G401.6 (cell line): ENCODE measurements around the gene STK33.

ENCODE experiments used
- FAIRE-seq: peaks from 2 replicates; lab custom pipeline; 2012; peaks lifted over from hg19 to GRCh38; lab: Jason Lieb, UNC

The STK33 gene

DNA sequence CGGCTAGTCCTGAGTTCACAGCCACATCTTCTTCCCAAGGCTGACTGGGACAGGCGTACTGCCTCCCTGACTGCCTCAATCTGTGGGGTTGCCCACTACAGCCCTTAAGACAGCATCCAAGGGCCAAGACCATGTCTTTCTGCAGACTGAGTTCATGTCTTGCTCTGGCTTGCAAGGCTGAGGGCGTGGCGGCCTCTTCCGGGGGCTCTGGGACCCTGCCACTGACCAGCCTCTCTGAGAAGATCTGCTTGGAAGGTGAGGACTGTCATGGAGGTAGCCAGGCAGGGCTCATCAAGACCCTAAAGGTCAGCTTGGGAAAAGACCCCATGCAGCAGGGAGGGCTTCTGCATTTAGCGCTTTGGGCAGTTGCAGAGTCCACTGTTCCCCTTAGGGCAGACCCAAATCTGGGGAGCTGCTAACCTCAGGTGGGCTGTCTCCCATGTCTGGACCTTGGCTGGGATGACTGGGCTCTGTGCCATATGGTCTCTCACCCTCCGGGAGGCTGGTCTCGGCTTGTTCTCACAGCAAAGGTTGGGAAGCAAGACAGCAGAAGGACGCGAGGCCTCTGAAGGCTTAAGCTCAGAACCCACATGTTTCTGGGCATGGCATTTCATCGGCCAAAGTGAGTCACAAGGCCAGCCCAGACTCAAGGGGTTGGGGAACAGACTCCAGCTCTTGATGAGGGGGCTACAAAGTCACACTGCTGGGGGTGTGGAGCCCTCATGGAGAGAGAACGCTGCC lies 221.2 kb downstream of the STK33 start:
- FAIRE-seq, result no peak

GRCh38 chr11:8371516-8371884 lies 222.5 kb downstream of the STK33 start:
- FAIRE-seq, result no peak

DNA sequence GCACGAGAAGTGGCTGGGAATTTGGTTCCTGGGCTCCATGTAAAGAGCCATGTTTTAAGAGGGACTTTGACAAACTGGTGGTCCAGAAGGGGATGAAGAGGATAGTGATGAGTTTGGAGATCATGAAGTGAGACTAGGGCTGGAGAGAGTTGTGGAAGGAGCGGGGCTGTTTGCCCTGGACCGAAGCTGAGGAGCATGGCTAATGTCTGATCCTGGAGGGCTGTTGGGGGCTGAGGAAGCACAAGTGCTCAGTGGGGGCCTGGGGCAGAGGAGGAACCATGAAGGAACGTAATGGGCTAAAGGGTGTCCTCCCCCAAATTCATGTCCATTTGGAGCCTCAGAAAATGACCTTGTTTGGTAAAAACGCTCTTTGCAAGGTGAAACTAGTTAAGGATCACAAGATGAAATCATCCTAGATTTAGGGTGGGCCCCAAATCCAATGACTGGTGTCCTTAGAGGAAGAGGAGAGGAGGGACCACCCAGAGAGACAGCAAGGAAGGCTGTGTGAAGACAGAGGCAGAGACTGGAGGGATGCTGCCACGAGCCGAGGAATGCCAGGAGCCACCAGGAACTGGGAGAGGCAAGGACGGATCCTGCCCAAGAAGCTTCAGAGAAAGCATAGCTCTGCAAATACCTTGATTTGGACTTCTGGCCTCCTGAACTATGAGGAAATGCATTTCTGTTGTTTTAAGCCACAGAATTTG lies 223.1 kb downstream of the STK33 start:
- FAIRE-seq, result no peak

DNA sequence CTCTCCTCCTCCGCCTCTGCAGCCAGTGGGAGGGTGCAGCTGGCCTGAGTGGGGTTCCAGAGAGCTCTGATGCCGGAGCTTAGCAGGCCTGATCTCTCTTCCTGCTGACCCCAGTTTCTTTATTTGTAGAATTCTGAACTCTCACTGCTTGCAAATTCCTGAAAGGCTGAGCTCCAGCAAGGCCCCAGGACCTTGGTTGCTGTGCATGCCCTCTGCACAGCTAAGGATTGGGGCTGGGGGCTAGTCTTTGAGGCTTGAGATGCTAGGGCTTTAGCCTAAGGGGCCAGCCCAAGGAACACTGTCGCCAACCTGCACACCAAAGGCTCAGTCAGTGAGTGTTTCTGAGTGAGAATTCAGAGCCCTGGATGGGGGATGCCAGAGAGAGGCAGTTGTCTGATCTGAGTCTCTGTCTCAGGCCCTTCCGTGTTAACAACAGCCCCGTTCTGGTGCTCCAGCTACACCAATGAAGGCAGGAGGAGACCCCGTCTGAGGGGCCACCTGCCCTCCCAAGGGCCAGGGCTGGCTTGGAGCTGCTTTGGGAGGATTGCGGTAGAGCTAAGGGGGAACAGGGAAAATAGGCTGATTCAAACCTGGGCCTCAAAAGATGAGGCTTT lies 224.3 kb downstream of the STK33 start:
- no peak for FAIRE-seq

DNA sequence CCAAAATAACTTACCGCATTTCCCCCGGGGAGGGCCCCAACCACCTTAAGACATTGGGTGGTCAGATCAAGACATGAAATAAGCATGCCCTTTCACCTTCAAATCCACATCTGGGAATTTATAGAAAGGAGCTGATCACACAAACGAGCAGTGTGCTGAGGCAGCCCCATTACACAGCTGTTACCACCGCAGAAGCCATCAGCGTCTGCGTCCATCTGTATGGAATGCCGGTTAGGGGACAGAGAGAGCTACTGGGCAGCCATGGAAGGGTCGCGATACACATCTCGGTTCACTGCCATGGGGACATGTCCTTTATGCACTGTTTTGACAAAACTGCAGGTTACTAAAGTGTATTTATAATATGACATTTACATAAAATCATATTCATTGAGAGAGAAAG lies 225.3 kb downstream of the STK33 start:
- FAIRE-seq, result no peak

DNA sequence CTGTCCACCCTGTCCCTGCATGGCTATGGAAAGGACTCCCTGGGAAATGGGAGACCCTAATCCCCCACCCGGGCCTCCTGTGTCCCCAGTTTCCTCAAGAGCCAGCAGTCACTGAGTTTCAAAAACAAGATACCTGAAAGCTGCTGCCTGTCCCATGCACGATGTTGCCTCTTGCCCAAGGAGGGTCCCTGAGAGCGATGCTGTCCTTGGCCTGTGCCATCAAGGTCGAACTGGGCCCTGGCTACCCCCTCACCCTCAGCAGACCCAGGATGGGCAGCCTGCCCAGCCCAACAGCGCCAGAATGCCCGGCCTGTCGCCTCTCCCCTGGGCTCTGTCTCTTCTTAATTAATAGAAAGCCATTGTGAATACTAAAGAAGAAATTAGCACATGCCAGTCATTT lies 225.8 kb downstream of the STK33 start:
- FAIRE-seq, result no peak

DNA sequence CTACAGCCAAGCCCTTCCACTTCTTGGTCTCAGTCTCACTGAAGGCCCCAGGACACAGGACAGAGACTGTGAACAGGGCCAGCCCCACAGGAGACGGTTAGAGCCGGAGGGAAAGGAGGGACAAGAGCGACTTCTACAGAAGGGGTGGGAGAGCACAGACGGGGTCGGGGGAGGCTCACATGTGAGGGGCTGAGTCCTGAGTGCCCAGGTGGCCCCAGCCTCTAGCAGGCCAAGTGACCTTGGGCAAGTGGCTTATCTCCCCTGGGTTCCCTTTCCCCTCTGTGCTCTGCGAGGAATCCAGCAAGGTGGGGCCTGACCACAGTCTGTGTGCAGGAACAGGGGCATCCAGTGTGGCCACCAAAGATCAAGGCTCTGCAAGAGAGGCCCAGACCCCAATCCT lies 227.7 kb downstream of the STK33 start:
- FAIRE-seq, result no peak

DNA sequence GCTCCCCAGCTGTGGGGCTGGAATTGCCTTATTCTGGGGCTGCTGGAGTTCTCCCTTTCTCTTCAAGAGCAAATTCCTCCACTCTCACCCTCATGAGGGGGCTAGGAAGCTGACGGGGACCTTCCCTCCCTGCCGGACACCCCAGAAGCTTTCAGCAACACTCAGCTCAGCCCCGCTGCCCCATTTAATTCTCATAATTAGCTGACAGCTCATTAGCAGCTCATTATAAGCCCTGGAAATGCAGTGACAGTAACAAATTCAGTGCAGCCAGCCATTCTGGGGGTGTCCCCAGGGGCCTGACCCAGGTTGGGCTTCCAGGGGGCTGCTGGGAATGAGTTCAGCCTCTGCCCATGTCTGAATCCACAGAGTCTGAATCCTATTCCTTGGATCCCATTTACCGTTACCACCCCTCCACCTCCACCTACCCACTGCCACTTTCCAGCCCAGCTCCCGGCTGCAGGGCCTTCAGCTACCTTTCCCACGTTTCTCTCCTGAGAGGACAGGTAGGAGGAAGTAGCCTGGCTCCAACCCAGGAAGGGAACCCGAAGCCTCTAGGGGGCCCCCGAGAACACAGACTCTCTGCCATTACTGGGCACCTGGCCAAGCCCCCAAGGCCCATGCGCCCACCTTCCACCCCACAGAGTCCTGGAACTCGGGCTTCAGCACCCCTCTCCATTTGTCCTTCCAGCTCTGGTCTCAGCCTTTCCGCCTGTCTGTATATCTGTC lies 228.6 kb downstream of the STK33 start:
- no peak for FAIRE-seq

- FAIRE-seq, result no peak
Measured at GRCh38 chr11:8363921-8364320, 230.1 kb downstream of the STK33 start.

GRCh38 chr11:8362899-8363298 lies 231.1 kb downstream of the STK33 start:
- no peak for FAIRE-seq

- FAIRE-seq, result no peak
Measured at GRCh38 chr11:8362491-8362890, 231.5 kb downstream of the STK33 start.

GRCh38 chr11:8361664-8362210 lies 232.3 kb downstream of the STK33 start:
- no peak for FAIRE-seq

- FAIRE-seq, result no peak
Measured at GRCh38 chr11:8361206-8361605, 232.8 kb downstream of the STK33 start.

DNA sequence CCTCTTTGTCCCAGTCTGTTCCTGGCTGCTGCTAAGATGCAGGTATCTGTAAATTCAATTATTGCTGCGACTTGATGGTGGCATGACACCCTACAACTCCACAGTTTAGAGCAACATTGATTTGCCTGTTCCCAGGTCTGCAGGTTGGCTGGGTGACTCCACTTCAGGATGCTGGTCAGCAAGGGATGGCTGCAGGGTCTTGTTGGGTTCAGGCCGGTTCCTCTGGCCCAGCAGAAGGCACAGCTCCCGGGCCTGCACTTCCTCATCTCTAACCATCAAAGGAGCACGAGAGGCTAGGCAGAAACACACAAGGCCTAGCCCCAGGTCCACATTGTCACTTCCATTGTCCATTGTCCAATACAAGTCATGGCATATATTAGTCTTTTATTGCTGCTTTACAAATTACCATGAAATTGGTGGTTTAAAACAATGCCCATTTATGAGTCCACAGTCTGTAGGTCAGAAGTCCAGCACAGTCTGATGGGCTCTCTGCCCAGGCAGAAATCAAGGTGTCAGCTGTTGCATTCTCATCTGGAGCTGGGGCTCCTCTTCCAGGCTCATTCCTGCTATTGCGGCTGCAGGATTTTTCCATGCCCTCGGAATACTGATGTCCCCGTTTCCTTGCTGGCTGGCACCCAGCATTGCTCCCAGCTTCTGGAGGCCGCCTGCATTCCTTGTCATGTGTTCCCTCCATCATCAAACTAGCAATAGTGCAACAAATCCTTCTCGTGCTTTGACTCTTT lies 233.8 kb downstream of the STK33 start:
- no peak for FAIRE-seq

DNA sequence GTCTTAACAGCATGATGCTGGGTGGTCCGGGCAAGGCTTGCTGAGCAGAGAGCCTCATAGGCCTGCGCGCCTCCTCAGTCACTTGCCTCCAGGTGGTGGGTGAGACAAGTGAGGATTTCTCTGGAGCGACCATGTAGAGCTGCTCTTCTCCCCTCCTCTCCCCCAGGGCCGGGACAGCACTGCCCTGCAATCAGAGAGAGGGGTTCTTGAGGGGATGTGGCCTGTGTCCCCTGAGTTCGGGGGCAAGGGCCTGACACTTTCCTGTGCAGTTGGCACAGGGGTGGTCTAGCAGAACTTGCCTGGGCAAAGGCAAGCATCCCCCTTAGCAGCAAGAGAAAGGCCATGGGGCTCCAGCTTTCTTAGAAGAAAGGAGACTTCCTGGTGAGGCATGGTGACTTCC lies 234.5 kb downstream of the STK33 start:
- FAIRE-seq, result no peak

GRCh38 chr11:8357891-8358566 lies 236.0 kb downstream of the STK33 start:
- FAIRE-seq, result no peak

- no peak for FAIRE-seq
Measured at GRCh38 chr11:8357505-8357888, 236.5 kb downstream of the STK33 start.

- no peak for FAIRE-seq
Measured at GRCh38 chr11:8356721-8357504, 237.1 kb downstream of the STK33 start.

DNA sequence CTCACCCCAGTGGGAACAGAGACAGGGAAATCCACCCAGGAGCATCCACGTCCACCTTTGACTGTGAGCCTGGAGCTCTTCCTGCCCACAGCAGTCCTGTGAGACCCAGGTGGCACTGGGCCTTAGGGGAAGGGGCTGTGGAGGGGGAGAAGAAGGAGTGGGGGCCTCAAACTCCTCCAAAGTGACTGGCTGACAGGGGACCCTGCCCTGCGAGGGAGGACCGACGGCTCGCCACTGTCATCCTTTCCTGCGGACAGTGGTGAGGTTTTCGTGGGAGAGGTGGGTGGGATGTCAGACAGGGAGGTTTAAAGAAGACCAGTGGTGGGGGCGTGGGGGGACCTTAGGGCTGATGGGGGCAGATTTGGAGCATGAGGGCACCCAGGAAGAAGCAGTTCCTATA lies 237.8 kb downstream of the STK33 start:
- no peak for FAIRE-seq

- FAIRE-seq, result no peak
Measured at GRCh38 chr11:8355416-8355742, 238.6 kb downstream of the STK33 start.
